HCT116 (cell line): Measurements from ENCODE around the gene SCN2A. TPM values are rescaled to one million over a fixed set of nuclear protein-coding genes. Genes with fewer than 3 reads are reported as not detected.

Source experiments
- ATAC-seq: fragments of 200-7000 bp; cut with Tn5 transposase; 2 replicates; pipeline ENCODE4 v1.9.1; 2020; ENCODE audit warnings: mild to moderate bottlenecking, moderate library complexity
- BruUV-seq: library from RNA; stranded (reverse); fragments of 400-500 nt; replicated peaks from 2 replicates; lab custom pipeline; 2021; lab: Mats Ljungman, UMichigan
- CTCF ChIA-PET: fragments of 300-600 bp; sonication (Branson Sonifier 250); formaldehyde crosslinking; loops from one replicate; lab custom pipeline; 2021; ENCODE audit warnings: antibody characterized with exemption; lab: Charles Lee
- POLR2A ChIA-PET: fragments of 300-600, 350-600 bp; sonication (Branson Sonifier 250); formaldehyde crosslinking; loops from one replicate; lab custom pipeline; 2021; ENCODE audit warnings: antibody characterized with exemption; lab: Charles Lee
- RAD21 ChIA-PET, 2 experiments: fragments of 300-600 bp; sonication (Branson Sonifier 250); formaldehyde crosslinking; loops; one replicate each; lab custom pipeline; 2023; ENCODE audit warnings: low total read pairs in 2 of 2; ENCODE audit not compliant: uncharacterized antibody in 2 of 2, unreplicated experiment in 2 of 2, low non-redundant PET in 1 of 2; lab: Charles Lee
- DNase-seq: peaks from one replicate; pipeline ENCODE4 v3.0.0-alpha.2; 2010; ENCODE audit warnings: low read depth, low spot score
- H2AFZ ChIP-seq: fragments of 200-600 bp; shearing (Covaris generic), sonication (generic); 2 replicates; pipeline ENCODE4 v1.6.1; 2017; ENCODE audit warnings: low read depth, mixed run types, mixed read lengths, antibody characterized with exemption, low read length; ENCODE audit not compliant: poor library complexity, severe bottlenecking
- H3K27ac ChIP-seq: 2 replicates; pipeline ENCODE4 v1.5.1; 2012; ENCODE audit warnings: low read depth, low read length
- H3K27me3 ChIP-seq: fragments of 200-600 bp; sonication (generic); 2 replicates; pipeline ENCODE4 v1.6.1; 2016; ENCODE audit warnings: mixed run types, low read length, mixed read lengths; ENCODE audit not compliant: insufficient read depth
- H3K36me3 ChIP-seq, 2 experiments: fragments of 200-500 bp in 1 of 2; fragments of 200-600 bp in 1 of 2; sonication (Bioruptor generic) in 1 of 2; sonication (generic) in 1 of 2; 2 replicates each; pipeline versions ENCODE4 v1.5.1 to v1.6.1; 2014 to 2016; ENCODE audit warnings: low read length in 2 of 2, inconsistent platforms in 1 of 2, mixed read lengths in 1 of 2, mixed run types in 1 of 2; ENCODE audit not compliant: insufficient read depth in 2 of 2, control insufficient read depth in 1 of 2
- H3K4me1 ChIP-seq, 2 experiments: fragments of 200-600 bp in 1 of 2; sonication (generic) in 1 of 2; 2 replicates each; pipeline versions ENCODE4 v1.5.1 to v1.6.1; 2012 to 2017; ENCODE audit warnings: low read length in 2 of 2, inconsistent platforms in 1 of 2, mild to moderate bottlenecking in 1 of 2, mixed read lengths in 1 of 2, mixed run types in 1 of 2, moderate library complexity in 1 of 2; ENCODE audit not compliant: insufficient read depth in 2 of 2, control insufficient read depth in 1 of 2
- H3K4me2 ChIP-seq: fragments of 200-600 bp; sonication (generic); 2 replicates; pipeline ENCODE4 v1.6.1; 2017; ENCODE audit warnings: mixed run types, low read length, mixed read lengths
- H3K4me3 ChIP-seq, 2 experiments: fragments of 200-600 bp in 1 of 2; sonication (generic) in 1 of 2; replicated peaks in 1 of 2; 2 replicates each; pipeline ENCODE4 v1.5.1; 2011 to 2016; ENCODE audit warnings: low read length in 2 of 2, control low read depth in 1 of 2, low read depth in 1 of 2, mild to moderate bottlenecking in 1 of 2, mixed read lengths in 1 of 2, mixed run types in 1 of 2
- H3K79me2 ChIP-seq: fragments of 200-600 bp; sonication (generic); 2 replicates; pipeline ENCODE4 v1.6.1; 2017; ENCODE audit warnings: mild to moderate bottlenecking, mixed run types, low read length, moderate library complexity, mixed read lengths; ENCODE audit not compliant: insufficient read depth
- H3K9ac ChIP-seq: fragments of 200-600 bp; sonication (generic); 2 replicates; pipeline ENCODE4 v1.6.1; 2016; ENCODE audit warnings: low read length, mixed read lengths
- H3K9me2 ChIP-seq: fragments of 200-600 bp; sonication (generic), shearing (Covaris generic); 2 replicates; pipeline ENCODE4 v1.6.1; 2017; ENCODE audit warnings: mixed run types, mild to moderate bottlenecking, moderate library complexity; ENCODE audit not compliant: insufficient read depth
- H3K9me3 ChIP-seq, 2 experiments: fragments of 200-500 bp in 1 of 2; fragments of 200-600 bp in 1 of 2; sonication (Bioruptor generic) in 1 of 2; sonication (generic) in 1 of 2; 2 replicates each; pipeline ENCODE4 v1.6.1; 2014 to 2017; ENCODE audit warnings: low read length in 2 of 2, mixed read lengths in 2 of 2, inconsistent platforms in 1 of 2, low read depth in 1 of 2, mild to moderate bottlenecking in 1 of 2, mixed run types in 1 of 2, moderate library complexity in 1 of 2; ENCODE audit not compliant: control insufficient read depth in 1 of 2, insufficient read depth in 1 of 2
- H4K20me1 ChIP-seq: fragments of 200-600 bp; sonication (generic), shearing (Covaris generic); 2 replicates; pipeline ENCODE4 v1.6.1; 2017; ENCODE audit warnings: mixed run types, mild to moderate bottlenecking, moderate library complexity; ENCODE audit not compliant: insufficient read depth
- CEBPB ChIP-seq: IDR thresholded peaks from 2 replicates; pipeline ENCODE4 v1.6.1; 2012; ENCODE audit warnings: low read depth
- CTCF ChIP-seq, 3 experiments: fragments of 200-600 bp in 1 of 3; sonication (generic) in 1 of 3; IDR thresholded peaks in 2 of 3; conservative IDR thresholded peaks in 1 of 3; 2 replicates each; pipeline ENCODE4 v1.5.1; 2012 to 2017; ENCODE audit warnings: low read depth in 2 of 3, low read length in 2 of 3, antibody characterized with exemption in 1 of 3, borderline replicate concordance in 1 of 3, control low read depth in 1 of 3, mild to moderate bottlenecking in 1 of 3, mixed read lengths in 1 of 3, mixed run types in 1 of 3, moderate library complexity in 1 of 3; ENCODE audit not compliant: insufficient read depth in 1 of 3
- JUND ChIP-seq: IDR thresholded peaks from 2 replicates; pipeline ENCODE4 v1.6.1; 2012
- RAD21 ChIP-seq: IDR thresholded peaks from 2 replicates; pipeline ENCODE4 v1.6.1; 2012; ENCODE audit warnings: low read depth, mild to moderate bottlenecking
- SIN3A ChIP-seq: IDR thresholded peaks from 2 replicates; pipeline ENCODE4 v1.6.1; 2012; ENCODE audit warnings: low read depth
- intact Hi-C: fragments of 100-400 bp; cut with micrococcal nuclease; formaldehyde crosslinking; loops from 2 replicates; pipeline ENCODE4 v1.10.0; 2022
- total RNA-seq: library from RNA; stranded (reverse); gene quantifications from one replicate; pipeline ENCODE4 v1.2.1, GENCODE V29; 2021; ENCODE audit not compliant: unreplicated experiment

Gene SCN2A
- total RNA-seq, 1 experiment from 2014 or later: 0.25 TPM

GRCh38 chr2:165432234-165432966 lies 193.2 kb downstream of the SCN2A start:
- RAD21 ChIA-PET: interaction anchor here in 1 of 2 experiments (0.6 kb wide), 1 partner anchor 695 kb away, joined by 3 read pairs; the partner anchor contains the start of gene SCN1A
- POLR2A ChIA-PET: no interaction called here
- CTCF ChIA-PET: no interaction called here

More at GRCh38 chr2:165432234-165432966, 193.2 kb downstream of the SCN2A start:
- no peak overlapping the region for H3K27ac ChIP-seq
- no peak overlapping the region for H3K4me2 ChIP-seq
- BruUV-seq: no TSS peak
- H3K4me3 ChIP-seq: no peak overlapping the region
- H3K9me3 ChIP-seq: no peaks in the 10 kb centered on the region
- no peaks in the 10 kb centered on the region for H3K9me2 ChIP-seq
- TF ChIP-seq RAD21 (no peak), CTCF (IDR thresholded peaks at IDR 0.05 in 2 of 3, conservative IDR thresholded peaks at IDR 0.05 in 1 of 3; ENCODE audit: borderline replicate concordance in 1 of 3, insufficient read depth in 1 of 3, low read depth in 2 of 3, low read length in 2 of 3) (no peak), SIN3A (no peak), JUND (no peak), CEBPB (no peak)
- TF ChIP-seq, all 23 proteins: peak for 0
- ATAC-seq (no peak), DNase-seq (no peak)
- Histone ChIP-seq H3K4me1 (no peaks in the 10 kb centered on the region), H4K20me1 (no peaks in the 10 kb centered on the region), H3K27me3 (no peaks in the 10 kb centered on the region), H3K9ac (no peak overlapping the region), H3K36me3 (no peaks in the 10 kb centered on the region), H3K79me2 (no peaks in the 10 kb centered on the region), H2AFZ (no peak overlapping the region)
- intact Hi-C loops: no loop called here
